CD1c-positive myeloid dendritic cell (primary cell): ENCODE results near the gene TBP.
A peak's percentile ranks its signal among the peaks of the same experiment; 100 is the strongest.

Experiments
- DNase-seq: peaks from one replicate; pipeline ENCODE4 v3.0.0-alpha.2; 2016; ENCODE audit errors: extremely low spot score

TBP gene

DNA sequence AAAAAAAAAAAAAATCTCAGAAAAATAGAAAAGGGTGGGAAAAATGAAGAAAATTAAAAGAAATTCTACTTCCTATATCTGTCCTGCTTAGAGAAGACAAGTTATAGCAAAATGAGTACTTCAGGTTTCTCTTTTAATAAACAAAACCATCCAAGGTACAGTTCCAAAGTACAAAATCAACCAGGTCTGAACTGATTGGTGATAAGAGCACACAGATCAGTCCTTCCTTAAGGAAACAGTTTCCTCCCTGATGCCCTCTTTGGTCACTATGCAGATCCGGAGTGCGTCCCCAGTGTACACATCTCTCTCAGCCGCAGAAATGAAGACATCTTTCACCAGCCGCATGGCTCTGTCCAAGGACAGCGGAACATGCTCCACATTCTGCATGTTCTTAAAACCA lies 19.2 kb upstream of the TBP start:
- DNase-seq = no peak

DNA sequence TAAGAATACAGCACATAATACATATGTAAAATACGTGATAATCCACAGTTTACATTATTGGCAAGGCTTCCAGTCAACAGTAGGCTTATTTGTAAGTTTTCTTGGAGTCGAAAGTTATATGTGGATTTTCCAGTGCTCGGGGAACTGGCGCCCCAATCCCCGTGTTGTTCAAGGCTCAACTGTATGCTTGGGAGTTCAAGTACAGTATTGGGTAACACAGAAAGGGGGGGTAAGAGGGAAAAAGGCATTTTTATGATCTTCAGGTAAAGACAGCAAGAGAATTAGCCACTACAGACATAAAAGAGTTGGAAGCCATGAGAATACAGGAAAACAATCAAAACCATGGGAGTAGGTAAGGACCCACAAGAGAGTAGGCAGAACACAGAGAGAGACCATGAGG lies 17.5 kb upstream of the TBP start:
- DNase-seq = no peak

DNA sequence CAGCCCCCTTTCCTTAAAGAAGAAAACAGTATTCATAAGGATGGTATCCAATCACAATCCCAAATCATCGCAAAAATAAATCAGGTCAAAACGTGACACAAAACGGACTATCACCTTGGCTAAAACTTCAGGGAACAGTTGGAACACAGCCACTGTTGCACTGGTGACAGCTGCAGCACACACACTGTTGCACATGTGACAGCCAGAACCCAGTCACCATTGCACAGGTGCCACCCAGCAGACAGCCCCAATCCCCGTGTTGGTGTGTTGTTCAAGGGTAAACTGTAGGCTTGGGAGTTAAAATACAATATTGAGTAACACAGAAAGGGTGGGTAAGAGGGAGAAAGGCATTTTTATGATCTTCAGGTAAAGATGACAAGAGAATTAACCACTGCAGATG lies 16.8 kb upstream of the TBP start:
- no peak for DNase-seq

DNA sequence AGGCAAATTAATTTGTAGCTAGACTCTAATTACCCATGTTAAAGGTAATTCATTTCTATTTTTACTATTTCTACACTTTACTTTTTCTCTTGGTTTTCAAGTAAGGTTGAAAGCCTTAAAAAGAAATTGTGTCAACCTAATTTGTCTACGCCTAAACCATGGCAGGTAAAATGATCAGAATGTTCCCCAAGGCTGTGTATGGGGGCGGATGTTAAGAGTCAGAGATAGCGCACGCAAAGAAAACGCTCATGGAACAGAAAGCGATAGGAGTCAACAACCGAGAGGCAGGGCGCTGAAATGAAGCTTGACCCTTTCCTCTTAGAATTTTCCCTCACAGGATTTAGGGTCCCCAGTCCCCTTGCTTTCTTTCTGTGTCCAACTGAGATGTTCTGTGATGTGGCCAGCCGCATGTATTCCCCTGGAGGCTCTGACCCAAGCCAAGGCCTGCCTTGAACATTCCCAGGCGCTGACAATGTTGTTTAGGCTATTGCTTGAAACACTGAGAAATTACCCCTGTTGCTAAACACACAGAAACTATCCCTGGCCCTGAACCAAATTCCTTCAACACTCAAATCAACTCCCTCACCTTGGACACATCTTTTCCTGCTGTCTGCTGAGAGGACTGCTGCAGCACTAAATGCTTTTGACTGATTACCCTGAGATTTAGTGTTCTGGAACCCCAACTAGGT lies 12.0 kb upstream of the TBP start:
- no peak for DNase-seq

DNA sequence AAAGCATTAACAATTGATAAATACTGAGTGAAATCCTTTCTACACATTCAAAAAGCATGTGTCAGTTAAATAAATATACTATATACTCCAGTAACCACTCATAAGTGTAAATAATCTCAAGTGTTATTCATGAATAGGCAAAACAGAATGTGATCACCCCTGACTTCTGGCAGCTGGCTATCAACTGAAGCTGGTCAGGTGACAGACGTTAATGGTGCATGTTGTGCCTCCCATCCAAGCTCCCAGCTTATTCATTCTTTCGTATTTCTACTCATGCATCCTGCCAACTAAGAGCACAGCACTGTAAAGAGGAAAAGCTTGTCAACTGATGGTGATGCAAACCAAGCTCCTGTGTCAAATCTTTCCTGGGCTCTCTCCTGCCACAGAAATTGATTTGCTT lies 8.8 kb upstream of the TBP start:
- no peak for DNase-seq

DNA sequence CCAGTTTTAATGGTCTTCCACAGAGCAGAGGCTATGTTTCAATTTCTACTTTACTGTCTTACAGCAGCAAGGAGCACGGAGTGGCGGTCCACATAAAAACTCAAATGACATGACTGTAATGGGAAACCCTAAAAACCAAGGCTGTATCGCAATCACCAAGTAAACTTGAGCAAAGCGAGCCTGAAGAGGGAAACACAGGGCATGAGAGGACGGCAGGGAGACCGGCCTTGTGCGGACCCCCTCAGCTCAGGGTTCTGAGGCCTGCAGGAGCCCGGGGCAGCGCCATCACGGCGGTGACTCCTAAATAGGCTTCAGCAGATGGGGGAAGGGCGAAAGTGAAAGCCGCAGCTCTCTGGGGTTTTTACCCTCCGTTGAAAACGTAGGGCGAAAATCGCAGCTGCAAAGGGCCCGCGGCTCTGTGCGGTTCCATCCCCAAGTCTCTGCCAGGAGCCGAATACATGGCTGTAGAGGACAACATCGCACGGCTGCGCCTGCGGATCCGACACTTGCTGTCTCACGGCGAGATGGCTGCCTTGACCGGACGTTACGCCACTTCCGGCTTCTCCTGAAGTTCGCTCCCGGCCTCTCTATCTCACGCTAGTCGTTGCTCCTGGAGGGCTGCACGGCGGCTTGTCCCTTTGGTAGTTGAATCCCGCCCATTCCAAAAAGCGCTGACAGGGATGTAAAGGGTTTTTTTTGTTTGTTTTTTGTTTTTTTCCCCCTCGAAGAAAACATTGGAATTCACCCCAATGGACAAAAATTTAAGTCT lies 1.2 kb upstream of the TBP start, which contains the start of gene PSMB1:
TSS of gene PSMB1 (minus strand) at position 543 of the 769 bp plus-strand sequence. CDS start at position 478, 65 bp downstream.
- DNase-seq = peak; percentile 95

DNA sequence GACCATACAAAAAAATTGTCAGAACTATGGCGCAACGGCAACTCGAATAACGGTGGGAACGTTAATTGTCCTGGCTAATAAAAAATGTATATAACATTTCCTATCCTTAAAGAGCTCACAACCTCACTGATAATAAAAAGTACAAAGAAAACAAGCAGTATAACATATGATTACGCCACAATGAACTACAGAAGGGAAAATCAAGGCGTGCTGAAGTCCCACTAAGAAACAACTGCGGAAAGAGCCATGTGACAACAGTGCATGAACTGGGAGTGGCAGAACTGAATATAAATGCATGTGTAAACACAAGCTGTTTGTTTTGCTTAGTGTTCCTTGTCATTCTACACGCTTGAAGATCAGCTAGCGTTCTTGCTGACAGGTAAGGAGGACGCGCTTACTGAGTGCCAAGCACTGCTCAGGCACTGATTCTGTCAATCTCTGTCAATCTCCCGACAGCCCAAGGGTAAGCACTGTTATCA lies 596 bp upstream of the TBP start:
- DNase-seq = peak; percentile 63

DNA sequence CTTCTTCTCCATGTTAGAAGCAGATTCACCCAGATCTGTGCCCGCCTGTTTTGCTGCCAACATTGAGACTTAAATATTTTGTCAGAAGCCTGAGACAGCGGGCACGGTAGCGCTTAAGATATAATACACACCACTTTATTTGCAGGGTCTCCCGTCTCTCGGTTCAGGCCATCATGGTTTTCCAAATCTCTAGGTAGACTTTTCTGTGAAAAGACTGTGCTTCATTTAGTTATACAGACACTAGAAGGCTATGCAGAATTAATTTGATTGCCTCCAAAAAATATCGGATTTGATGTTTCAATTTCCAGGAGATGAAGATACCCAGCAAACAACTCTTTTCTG lies 598 bp downstream of the TBP start:
- no peak for DNase-seq

DNA sequence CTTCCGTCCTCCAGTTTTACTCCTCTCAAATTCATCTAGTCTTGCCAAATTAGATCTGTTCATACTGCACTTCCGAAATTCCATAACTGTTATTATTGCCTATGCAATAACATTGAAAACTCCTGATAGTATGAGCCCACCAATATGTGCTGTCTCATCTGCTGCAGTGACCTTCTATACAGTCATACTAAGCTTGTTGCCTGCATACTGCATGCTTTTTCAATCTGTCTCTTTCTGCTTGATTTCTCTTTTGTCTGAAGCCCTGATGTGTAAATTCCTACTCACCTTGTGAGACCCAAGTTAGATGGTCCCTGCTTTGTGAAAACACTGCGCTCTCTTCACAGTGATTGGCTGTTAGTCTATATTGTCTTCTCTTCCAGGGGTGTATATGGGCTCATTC lies 1.1 kb downstream of the TBP start:
- DNase-seq = no peak

DNA sequence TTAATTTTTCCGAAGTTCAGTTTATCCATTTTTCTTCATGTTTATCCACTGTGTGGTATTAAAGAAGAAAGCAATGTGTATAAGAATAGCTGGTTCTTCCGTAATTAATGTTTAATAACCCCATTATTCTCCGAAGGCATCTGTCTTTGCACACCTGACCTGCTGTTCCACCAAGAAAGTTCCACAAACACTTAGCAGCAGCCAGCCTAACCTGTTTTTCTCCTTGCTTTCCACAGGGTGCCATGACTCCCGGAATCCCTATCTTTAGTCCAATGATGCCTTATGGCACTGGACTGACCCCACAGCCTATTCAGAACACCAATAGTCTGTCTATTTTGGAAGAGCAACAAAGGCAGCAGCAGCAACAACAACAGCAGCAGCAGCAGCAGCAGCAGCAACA lies 7.4 kb downstream of the TBP start:
- DNase-seq = no peak

DNA sequence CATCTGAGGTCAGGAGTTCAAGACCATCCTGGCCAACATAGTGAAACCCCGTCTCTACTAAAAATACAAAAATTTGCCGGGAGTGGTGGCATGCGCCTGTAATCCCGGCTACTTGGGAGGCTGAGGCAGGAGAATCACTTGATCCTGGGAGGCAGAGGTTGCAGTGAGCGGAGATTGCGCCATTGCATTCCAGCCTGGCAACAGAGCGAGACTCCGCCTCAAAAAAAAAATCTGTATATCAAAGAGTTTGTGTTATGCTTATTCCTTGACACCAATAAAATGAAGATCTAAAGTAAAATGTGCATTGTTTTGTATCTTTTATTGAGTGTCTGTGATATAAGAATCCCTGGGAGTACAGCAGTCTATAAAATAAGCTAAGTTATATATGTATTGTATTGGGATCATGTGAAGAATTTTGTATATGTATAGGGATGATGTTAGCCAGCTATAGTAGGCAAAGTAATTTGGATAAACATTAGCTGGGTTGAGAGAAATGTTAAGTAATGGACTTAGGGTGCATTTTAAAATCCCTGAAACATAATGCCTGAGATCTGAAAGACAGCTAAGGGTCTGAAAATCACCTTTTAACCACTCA lies 10.9 kb downstream of the TBP start:
- DNase-seq = no peak

DNA sequence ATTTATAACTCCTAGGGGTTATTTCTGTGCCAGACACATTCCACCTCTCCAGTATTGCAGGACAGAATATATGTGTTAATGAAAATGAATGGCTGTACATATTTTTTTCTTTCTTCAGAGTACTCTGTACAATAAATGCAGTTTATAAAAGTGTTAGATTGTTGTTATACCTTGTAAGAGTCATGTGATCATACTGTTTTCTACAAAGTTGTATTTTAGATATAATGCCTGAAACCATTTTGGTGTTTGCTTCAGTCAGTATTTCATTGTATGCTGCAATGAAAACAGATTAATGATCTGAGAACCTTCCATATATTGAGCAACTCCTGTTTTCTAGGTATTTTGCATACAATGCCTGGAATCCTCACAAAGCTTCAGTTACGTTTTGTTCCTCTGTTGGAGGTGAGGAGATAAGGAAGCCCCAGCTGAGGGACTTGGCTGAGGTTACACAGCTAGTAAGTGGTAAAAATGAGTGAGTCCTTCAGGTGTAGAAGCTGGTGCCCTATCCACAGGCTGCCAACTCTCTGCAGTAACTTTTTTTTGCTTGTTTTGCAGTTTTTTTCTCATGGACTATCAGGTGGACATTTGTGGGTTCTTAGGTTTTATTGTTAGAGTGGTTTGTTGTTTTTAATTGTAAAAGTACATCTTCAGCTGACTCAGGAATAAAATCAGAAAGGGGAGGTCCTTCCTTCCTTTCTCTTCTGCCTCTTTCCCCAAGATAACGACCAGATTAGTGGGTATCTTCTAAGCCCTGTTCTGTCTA lies 18.7 kb downstream of the TBP start:
- DNase-seq = no peak

DNA sequence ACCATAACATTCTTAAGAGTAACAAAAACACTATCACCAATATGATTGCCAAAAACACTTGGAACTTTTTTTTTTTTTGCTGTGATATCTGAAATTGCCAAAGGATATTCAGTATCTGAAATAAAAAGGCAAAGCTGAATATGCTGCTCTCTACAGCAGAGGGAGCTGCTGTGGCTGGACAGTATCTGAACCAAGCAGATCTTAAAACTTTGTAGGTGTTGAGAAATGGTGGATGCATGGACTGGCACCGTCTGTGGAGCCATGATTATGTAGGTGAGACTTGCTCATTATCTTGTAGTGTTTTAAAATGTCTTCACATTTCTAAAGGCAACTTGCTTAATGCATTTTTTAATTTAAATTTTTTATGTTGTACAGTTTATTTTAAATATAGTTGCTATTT lies 21.1 kb downstream of the TBP start:
- DNase-seq = no peak

DNA sequence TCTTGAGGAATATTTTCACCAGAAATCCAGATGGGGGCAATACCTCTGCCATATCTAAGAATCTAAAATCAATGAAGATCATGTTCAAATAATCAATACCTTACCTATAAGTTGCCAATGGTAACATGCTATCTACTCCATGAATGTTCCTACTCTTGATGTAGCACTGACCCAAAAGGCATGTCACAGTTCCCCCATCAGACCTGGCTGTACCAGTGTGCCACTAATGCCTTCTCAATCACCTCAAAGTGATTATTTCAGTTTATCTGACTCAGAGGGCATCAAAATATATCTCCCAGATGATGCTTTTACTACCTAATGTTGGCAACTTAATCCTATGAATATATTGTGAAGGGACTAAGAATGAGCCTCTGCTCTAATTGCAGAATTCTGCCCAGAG lies 24.7 kb downstream of the TBP start:
- DNase-seq = no peak

DNA sequence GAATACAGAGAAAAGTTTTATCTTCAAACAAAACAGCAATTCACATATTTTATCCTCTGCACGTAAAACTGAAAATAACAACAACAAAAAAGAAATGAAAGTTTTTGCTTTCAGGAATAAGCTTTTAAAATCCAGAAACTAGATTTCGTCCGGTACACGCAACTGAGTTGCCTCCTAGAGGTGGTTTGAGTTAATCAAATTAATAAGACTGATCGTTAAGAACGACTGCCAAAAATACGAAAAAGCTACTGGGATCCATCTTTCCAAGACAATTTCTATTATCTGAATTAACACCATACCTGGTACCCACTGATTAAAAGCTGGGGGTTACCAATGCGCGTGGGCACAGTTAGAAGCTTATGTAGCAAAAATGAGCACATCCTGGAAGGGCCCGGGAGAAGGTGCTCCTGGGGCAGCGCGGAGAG lies 29.6 kb downstream of the TBP start:
- no peak for DNase-seq

DNA sequence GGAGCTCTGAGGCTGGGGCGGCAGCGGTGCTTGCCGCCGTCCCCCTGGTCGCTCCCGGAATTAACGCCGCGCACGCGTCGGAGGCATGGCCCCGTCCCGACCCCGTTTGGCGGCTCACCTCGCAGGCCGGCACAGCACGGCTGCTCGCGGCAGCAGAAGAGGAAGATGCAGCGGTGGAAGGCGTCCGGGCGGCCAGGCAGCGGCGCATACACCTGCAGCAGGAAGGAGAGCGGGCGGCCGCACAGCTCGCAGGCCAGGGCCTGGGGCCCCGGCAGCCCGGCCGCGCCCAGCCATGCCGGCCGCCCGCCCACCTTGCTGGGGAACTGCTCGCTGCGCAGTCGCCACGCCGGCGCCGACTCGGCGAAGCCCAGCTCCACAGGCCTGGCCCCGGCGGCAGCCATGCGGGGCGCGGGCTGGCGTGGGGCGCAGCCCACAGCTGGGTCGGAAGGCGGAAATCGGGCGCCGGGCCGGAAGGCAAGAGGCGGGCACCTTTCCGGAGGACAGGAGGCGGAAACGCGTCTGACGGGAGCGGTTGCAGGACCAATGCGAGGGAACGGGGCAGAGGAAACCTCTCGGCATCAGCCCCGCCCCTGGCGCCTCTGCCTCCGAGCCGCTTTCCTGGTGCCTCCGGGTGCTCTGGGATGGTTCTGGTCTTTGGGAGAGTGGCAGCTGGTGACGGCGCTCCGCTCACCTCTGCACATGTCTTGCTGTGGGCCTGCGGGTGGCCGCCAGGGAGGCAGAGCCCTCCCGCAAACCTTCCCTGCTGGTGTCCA lies 30.2 kb downstream of the TBP start, which contains the start of gene PDCD2:
TSS of gene PDCD2 (minus strand) at position 457 of the 773 bp plus-strand sequence. CDS start at position 401, 56 bp downstream.
- peak; percentile 95 for DNase-seq

DNA sequence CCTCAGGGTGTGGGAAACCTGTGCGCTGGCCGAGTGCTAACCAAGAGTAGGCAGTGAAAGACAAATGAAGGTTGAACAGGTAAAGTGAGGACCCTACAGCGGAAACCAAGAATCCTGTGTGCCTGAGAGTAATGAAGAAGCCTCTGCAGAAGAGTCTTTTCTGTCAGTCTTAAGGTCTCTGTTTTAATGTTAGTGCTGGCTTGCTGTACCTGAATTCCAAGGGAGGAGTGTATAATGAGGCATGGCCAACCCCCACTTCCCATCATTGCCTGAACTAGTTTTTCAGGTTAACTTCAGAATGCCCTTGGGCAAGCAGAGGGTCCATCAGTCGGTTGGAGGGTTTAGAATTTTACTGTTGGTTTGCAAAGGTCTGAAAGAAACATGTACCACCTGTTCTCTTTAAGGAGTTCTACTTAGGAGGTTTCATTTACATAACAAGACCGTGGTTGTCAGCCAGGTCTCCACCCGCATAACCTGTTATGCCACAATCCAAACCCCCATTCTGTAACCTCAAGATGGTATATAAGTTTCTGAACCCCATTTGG lies 30.9 kb downstream of the TBP start:
- no peak for DNase-seq

DNA sequence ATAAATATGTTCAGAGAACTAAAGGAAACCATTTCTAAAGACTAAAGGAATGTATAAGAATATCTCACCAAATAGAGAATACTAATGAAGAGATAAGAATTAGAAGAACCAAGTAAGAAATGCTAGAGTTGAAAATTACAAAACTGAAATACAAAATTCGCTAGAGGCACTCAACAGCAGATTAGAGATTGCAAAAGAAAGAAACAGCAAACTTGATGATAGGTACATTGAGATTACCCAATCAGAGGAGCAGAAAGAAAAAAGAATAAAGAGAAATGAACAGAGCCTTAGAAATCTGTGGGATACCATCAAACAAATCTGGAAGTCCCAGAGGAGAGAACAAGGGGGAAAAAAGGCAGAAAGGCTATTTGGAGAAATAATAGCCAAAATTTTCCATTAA lies 36.6 kb downstream of the TBP start:
- no peak for DNase-seq

DNA sequence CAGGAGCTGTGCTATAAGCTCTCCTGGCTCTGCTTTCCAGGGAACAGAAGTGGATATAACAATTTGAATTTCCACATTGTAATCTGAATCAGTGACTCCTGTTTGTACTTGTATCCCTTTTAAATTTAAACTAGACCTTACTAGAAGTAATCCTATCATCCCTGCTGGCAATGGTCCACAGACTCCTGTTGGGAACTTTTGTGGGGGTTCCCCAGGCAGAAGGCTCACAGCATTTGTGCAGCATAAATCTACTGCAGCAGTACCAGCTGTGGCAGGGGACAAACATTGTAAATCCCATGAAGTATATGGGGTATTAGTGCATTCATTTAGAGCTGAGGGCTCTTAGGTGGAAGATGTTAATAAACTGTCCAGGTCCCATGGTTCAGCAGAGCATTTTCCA lies 42.3 kb downstream of the TBP start:
- no peak for DNase-seq

DNA sequence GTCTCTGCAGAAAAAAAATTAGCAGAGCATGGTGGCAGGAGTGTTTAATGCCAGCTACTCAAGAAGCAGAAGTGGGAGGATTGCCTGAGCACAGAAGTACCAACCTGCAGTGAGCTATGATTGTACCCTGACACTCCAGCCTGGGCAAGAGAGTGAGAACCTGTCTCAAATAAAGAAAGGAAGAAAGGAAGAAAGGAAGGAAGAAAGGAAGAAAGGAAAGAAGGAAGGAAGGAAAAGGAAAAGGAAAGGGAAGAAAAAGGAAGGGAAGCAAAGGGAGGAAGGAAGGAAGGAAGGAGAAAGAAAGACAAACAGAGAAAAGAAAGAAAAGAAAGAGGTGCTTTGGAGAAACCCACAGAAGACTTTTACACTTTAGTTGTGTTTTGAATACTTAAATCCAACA lies 43.1 kb downstream of the TBP start:
- no peak for DNase-seq
